NCI-H82 (cell line): Measurements from ENCODE around the gene MT1HL1.

ENCODE experiments used
- DNase-seq: peaks from one replicate; lab custom pipeline; 2025; lab: John Stamatoyannopoulos, UW

The MT1HL1 gene

GRCh38 chr1:237004116-237004515, at the start of gene MT1HL1:
TSS of gene MT1HL1 (minus strand) at chr1:237004441. CDS start at chr1:237004372, 69 bp downstream.
- no peak for DNase-seq

DNA sequence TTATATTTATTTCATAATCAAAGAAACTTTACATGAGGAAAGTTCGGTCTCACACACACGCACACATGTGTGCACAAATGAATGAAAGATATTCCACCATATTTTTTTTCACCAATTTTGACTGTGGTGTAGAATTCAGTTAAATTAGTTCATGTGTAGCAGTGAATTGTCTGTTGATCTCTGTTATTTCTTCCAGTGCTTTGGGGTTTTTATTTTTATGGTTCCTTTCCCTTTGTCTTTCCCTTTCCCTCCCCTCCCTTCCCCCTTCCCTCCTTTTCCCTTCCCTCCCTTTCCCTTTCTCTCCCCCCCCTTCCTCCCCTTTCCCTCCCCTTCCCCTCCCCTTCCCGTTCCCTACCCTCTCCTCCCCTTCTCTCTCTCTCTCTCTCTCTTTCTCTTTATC, 46.7 kb upstream of the MT1HL1 start:
- no peak for DNase-seq

- DNase-seq, result no peak
These were observed 45.9 kb upstream of the MT1HL1 start for GRCh38 chr1:237050185-237050584.

DNA sequence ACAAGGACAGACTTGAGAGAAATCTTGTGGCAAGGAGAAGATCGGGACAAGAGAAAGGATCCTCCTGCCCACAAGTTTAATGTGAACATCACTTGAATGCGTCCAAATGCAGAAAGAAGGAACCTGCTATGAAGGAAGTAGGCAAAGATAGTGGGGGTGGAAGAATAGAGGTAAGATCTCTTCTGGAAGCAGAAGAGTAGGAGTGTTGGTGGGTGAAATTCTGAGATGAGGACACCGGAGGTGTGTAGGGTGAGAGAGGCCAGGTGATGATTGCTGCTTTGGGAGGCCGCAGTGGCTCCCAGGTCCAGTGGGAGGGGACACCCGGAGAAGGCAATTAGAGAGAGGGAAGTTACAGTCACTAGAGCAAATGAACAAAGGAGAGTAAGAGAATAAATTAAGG, 44.6 kb upstream of the MT1HL1 start:
- DNase-seq, result no peak

DNA sequence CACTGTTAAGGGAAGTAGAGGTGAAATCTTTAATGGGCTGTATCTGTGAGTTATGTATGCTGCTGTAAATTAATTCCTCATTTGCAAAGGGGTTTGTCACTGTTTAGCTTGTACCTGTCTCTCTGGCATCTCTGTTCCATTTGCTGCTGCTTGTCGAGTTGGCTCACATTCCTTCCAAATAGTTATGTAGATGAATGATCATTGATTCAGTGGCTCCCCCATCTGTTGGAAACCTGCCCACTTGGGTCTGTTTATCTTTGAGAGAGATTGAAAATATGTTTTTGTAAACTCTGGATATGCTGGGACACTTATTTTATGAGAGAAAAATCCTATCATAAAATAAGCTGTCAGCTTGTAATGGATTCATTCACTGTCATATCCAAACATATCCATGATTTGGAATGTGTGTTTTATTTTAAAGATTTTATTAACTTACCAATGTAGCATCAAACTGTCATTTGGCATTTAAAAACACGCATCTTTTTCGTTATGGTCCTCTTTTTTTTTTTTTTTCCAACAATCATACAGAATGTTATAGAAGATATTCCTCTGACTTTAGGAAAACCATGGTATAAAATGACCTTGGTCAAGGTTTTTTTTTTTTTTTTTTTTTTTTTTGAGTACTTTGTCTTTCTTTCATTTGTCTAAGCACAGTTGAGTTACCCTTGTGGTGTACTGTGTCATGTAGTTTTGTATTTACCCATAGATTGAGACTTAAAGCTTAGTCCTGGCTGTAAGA, 41.2 kb upstream of the MT1HL1 start:
- peak; percentile 46 for DNase-seq

- peak; percentile 60 for DNase-seq
These were observed 39.8 kb upstream of the MT1HL1 start for GRCh38 chr1:237043846-237044636.

- peak; percentile 28 for DNase-seq
These were observed 38.8 kb upstream of the MT1HL1 start for GRCh38 chr1:237042892-237043576.

DNA sequence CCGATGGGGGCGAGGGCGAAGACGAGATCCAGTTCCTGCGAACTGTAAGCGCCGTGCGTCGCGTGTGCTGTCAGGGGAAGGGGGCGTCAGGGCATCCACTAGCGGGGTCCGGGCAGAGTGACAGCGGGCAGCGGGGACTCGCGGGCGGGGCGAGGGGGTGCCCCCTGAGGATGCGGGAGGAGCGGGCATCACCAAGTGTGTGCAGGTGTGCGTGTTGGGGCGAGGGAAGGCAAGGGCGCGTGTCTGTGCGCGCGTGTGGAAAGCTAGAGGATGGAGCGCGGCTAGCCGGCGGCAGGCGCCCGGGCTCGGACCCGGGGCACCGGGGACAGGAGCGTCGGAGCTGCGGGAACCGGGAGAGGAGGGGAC, 38.3 kb upstream of the MT1HL1 start:
- no peak for DNase-seq

- DNase-seq, result peak; percentile 87
These were observed 37.7 kb upstream of the MT1HL1 start, which contains the start of gene RYR2 for GRCh38 chr1:237041795-237042525. TSS of gene RYR2 (plus strand) at chr1:237042184. CDS start at chr1:237042522, 338 bp downstream.

- no peak for DNase-seq
These were observed 37.2 kb upstream of the MT1HL1 start for GRCh38 chr1:237041461-237041794.

DNA sequence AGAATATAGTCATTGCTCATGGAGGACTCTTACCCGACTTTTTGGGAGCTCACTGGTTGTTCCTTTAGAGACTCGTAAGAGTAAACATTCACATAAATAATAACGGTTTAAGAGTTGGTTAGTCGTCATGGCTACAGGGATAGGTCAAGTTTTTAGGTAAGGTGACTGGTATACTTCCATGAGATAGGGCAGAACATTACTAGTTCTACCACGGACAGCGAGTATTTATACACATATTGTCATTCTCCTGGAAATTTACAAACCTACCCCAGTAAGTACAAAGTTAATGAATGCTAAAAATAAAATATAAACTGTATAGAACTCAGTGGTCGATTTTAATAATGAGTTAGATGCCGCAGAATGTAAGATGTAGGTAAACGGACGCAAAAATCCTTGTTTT, 36.6 kb upstream of the MT1HL1 start:
- DNase-seq, result no peak

GRCh38 chr1:237038211-237038610, 34.0 kb upstream of the MT1HL1 start:
- DNase-seq, result no peak

DNA sequence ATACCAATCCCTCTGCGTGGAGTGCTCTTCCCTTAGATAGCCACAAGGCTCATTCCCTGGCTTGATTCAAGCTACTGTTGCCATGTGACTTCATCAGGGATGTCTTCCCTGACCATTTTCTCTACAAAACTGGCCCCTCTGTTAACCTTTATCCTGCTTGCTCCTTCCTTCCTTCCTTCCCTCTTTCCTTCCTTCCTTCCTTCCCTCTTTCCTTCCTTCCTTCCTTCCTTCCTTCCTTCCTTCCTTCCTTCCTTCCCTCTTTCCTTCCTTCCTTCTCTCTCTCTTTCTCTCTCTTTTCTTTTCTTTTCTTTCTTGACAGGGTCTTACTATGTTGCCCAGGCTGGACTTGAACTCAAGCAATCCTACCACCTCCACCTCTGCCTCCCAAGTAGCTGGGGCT, 31.5 kb upstream of the MT1HL1 start:
- no peak for DNase-seq

GRCh38 chr1:237033804-237034203, 29.6 kb upstream of the MT1HL1 start:
- no peak for DNase-seq

GRCh38 chr1:237033061-237033460, 28.8 kb upstream of the MT1HL1 start:
- no peak for DNase-seq

DNA sequence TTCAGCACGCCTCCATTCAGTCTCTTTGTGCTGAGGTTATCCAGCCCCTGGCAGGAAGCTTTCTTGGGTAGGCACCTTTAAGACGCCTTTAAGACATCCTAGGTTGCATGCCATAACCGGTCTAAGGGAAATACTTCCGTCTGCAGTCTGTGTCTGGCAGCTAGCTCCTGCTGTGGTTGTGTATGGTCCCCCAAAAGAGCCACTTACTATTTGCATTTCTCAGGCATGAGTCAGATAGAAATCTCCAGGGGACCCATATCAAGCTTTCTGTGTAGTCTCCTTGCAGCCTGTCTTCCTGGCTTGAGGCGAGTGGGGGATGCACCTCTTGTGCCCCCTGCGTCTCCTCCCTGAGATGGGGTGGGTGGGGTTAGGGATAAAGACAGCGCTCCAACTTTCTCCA, 27.8 kb upstream of the MT1HL1 start:
- DNase-seq, result no peak

DNA sequence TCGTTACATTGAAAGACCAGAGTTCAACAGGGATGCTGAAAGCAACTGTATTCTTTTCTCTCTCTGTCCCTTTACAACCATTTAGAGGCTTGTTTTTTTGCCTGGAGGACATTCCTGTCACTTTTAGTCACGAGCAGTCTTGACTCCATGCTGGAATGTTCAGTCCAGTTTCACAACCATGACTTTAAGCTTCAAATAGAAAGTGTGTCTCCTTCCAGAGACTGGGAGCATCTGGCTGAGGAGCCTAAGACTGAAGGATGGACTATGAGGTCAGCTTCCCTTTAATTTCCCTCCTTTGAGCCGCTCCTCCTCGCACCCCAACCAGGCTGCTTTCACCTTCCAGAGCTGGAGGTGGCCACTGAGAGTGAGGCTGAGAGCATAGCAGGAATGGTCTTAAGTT, 27.2 kb upstream of the MT1HL1 start:
- no peak for DNase-seq

DNA sequence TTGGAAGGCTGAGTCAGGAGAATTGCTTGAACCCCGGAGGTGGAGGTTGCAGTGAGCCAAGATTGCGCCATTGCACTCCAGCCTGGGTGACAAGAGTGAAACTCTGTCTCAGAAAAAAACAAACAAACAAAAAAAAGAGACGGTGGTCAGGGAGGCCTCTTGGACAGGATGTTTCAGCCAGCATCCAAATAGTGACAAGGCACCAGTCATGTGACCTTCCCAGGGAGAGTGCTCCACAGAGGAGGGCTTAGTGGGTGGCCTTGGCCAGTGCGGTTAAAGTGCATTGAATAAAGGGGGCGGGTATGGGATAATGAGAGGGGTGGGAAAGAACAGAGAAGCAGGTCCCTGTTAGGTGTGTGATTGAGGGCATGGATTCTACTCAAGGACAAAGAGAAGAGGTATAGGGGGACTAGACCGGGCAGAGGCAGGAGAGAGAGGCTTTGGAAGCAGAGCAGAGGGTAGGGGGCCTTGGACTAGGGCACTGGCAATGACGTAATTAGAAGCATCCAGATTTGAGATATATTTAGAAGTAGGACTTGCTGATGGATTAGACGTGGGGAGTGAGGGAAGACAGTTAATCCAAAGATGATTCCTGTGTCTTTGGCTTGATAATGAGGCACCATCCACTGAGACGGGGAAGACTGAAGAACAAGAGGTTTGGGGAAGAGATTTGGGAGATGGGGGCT, 25.8 kb upstream of the MT1HL1 start:
- peak; percentile 23 for DNase-seq

GRCh38 chr1:237029240-237029639, 25.0 kb upstream of the MT1HL1 start:
- DNase-seq, result no peak

DNA sequence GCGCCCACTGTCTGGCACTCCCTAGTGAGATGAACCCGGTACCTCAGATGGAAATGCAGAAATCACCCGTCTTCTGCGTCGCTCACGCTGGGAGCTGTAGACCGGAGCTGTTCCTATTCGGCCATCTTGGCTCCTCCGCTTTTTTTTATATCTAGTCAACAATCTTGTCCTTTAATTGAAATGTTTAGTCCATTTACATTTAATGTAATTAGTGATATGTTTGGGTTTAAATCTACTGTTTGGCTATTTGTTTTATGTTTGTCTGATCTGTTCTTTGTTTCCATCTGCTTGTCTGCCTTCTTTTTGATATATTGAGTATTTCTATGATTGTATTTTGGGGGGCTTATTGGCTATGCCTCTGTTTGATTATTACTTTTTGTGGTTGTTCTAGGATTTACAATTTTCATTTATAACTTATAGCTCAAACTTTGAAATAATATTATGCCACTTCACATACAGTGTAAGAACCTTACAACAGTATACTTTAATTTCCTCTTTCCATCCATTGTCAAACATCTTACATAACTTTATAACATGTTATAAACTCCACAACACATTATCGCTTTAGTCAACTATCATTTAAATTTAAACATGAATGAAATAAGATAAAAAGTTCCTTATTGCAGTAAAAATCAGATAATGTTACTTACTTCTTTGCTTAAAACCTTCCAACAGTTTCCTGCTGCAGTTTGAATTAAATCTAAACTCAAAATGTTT, 21.3 kb upstream of the MT1HL1 start:
- DNase-seq, result no peak

- no peak for DNase-seq
These were observed 14.7 kb upstream of the MT1HL1 start for GRCh38 chr1:237018896-237019295.
